ENCODE measurements around the gene METTL26. TPM values are rescaled to one million over a fixed set of nuclear protein-coding genes. Genes with fewer than 3 reads are reported as not detected.
A peak's percentile ranks its signal among the peaks of the same experiment; 100 is the strongest.

METTL26 gene
- total RNA-seq, 1 donor from 2014 or later: 73.2 TPM

DNA sequence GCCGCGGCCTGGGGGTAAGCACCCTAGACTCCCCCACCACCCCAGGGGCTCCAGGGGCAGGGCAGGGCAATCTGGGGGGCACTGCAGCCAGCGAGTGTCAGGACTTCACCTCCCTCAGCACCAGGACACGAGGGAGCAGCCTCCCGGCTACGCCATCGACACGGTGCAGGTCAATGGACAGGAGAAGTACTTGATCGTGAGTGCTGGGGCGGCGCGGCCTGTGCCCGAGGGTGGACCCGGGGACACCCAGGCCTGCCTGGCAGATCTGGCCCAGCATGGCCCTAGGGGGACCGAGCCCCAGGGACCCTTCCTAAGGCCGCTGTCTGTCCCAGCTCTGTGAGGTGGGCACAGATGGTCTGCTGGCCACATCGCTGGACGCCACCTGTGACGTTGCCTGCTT lies 36.3 kb upstream of the METTL26 start:
- Mint-ChIP-seq H3K4me3 (no peak overlapping the region), H3K27me3 (ENCODE audit: low read depth) (peaks cover 10% of the 10 kb centered on the region)

DNA sequence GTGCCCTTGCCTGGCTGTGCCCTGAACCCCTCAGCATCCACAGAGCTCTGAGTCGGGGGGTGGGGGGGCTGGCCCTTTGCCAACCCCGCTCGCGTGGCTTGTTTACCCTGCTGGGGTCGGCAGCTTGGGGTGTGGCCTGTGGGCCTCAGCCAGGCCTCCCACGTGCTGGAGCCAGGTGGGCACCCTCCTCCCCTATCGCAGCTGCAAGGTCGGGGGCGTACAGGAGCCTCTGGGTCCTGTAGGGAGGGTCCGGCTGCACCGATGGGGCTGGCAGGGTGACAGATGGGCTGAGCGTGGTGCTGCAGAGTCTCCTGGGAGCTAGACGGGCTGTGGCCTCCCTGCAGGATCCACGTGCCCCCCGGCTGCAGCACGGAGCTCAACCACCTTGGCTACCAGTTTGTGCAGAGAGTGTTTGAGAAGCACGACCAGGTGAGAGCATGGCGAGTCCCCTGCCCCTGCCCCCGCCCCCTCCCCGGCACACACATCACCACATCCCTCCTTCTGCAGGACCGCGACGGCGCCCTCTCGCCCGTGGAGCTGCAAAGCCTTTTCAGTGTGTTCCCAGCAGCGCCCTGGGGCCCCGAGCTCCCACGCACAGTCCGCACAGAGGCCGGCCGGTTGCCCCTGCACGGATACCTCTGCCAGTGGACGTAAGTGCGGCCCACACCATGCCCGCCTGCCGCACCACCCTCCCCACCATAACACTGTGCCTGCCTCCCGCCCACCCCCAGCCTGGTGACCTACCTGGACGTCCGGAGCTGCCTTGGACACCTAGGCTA lies 35.4 kb upstream of the METTL26 start:
- no peak overlapping the region for H3K4me3 Mint-ChIP-seq
- no peaks in the 10 kb centered on the region for H3K9me3 Mint-ChIP-seq
- no peak for DNase-seq (ENCODE audit: low spot score in 2 of 2, unreplicated experiment in 2 of 2)
- peaks cover 6% of the 10 kb centered on the region for H3K27me3 Mint-ChIP-seq (ENCODE audit: low read depth)
- peaks cover 2% of the 10 kb centered on the region for H3K36me3 Mint-ChIP-seq
- no peak overlapping the region for H3K27ac Mint-ChIP-seq
- TF ChIP-seq, protein P1, sequence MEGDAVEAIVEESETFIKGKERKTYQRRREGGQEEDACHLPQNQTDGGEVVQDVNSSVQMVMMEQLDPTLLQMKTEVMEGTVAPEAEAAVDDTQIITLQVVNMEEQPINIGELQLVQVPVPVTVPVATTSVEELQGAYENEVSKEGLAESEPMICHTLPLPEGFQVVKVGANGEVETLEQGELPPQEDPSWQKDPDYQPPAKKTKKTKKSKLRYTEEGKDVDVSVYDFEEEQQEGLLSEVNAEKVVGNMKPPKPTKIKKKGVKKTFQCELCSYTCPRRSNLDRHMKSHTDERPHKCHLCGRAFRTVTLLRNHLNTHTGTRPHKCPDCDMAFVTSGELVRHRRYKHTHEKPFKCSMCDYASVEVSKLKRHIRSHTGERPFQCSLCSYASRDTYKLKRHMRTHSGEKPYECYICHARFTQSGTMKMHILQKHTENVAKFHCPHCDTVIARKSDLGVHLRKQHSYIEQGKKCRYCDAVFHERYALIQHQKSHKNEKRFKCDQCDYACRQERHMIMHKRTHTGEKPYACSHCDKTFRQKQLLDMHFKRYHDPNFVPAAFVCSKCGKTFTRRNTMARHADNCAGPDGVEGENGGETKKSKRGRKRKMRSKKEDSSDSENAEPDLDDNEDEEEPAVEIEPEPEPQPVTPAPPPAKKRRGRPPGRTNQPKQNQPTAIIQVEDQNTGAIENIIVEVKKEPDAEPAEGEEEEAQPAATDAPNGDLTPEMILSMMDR (IDR thresholded peaks at IDR 0.05; ENCODE audit: unreplicated experiment): no peak
- peaks cover 5% of the 10 kb centered on the region for H3K4me1 Mint-ChIP-seq

More for the DNA sequence above, 36.3 kb upstream of the METTL26 start:
- H3K9me3 Mint-ChIP-seq: no peaks in the 10 kb centered on the region
- H3K4me1 Mint-ChIP-seq: peaks cover 5% of the 10 kb centered on the region
- peaks cover 2% of the 10 kb centered on the region for H3K36me3 Mint-ChIP-seq
- no peak for DNase-seq (ENCODE audit: low spot score in 2 of 2, unreplicated experiment in 2 of 2)
- TF ChIP-seq, protein P1 (IDR thresholded peaks at IDR 0.05; ENCODE audit: unreplicated experiment): no peak
- no peak overlapping the region for H3K27ac Mint-ChIP-seq

DNA sequence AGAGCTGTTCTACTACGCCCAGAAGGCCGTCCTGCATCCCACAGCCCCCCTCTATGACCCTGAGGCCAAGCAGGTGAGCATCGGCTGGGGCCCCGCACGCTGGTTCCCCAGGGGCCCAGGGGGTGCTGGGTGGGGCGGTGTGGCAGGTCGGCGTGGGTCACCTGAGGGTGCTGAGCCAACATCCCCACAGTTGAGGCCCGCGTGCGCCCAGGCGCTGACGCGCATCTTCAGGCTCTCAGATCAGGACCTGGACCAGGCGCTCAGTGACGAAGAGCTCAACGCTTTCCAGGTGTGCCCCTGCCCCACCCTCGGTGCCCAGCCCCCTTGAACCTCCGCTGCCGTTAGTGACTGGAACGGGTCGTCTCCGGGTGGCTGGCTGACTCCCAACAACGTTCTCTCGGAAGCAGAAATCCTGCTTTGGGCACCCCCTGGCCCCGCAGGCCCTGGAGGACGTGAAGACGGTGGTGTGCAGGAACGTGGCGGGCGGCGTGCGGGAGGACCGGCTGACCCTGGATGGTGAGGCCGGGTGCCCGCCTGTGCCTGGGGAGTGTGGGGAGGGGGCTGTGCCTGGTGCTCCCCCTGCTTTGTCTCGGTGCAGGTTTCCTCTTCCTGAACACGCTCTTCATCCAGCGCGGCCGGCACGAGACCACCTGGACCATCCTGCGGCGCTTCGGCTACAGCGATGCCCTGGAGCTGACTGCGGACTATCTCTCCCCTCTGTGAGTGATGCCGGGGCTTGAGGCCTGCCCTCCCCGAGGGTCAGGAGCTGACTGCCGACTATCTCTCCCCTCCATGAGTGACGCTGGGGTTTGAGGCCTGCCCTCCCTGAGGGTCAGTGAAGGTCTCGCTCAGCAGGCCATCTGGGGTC lies 34.6 kb upstream of the METTL26 start:
- H3K27ac Mint-ChIP-seq: no peak overlapping the region
- H3K9me3 Mint-ChIP-seq: no peaks in the 10 kb centered on the region
- DNase-seq (ENCODE audit: low spot score in 2 of 2, unreplicated experiment in 2 of 2): no peak
- peaks cover 5% of the 10 kb centered on the region for H3K27me3 Mint-ChIP-seq (ENCODE audit: low read depth)
- H3K4me3 Mint-ChIP-seq: peak overlapping the region; percentile 57
- TF ChIP-seq, protein P1 (IDR thresholded peaks at IDR 0.05; ENCODE audit: unreplicated experiment): no peak
- peaks cover 5% of the 10 kb centered on the region for H3K4me1 Mint-ChIP-seq
- H3K36me3 Mint-ChIP-seq: peaks cover 2% of the 10 kb centered on the region

GRCh38 chr16:669666-670065 lies 33.6 kb upstream of the METTL26 start:
- TF ChIP-seq, protein P1 (IDR thresholded peaks at IDR 0.05; ENCODE audit: unreplicated experiment): no peak
- no peak for DNase-seq (ENCODE audit: low spot score in 2 of 2, unreplicated experiment in 2 of 2)
- H3K4me1 Mint-ChIP-seq: peaks cover 5% of the 10 kb centered on the region
- H3K36me3 Mint-ChIP-seq: peaks cover 2% of the 10 kb centered on the region
- no peaks in the 10 kb centered on the region for H3K9me3 Mint-ChIP-seq
- H3K27ac Mint-ChIP-seq: no peak overlapping the region
- H3K27me3 Mint-ChIP-seq (ENCODE audit: low read depth): no peaks in the 10 kb centered on the region
- peak overlapping the region; percentile 57 for H3K4me3 Mint-ChIP-seq

- peaks cover 5% of the 10 kb centered on the region for H3K4me1 Mint-ChIP-seq
- H3K4me3 Mint-ChIP-seq: peak overlapping the region; percentile 74
- no peaks in the 10 kb centered on the region for H3K9me3 Mint-ChIP-seq
- H3K27me3 Mint-ChIP-seq (ENCODE audit: low read depth): no peaks in the 10 kb centered on the region
- peaks cover 2% of the 10 kb centered on the region for H3K36me3 Mint-ChIP-seq
- no peak overlapping the region for H3K27ac Mint-ChIP-seq
- TF ChIP-seq, protein P1 (IDR thresholded peaks at IDR 0.05; ENCODE audit: unreplicated experiment): no peak
- DNase-seq (ENCODE audit: low spot score in 2 of 2, unreplicated experiment in 2 of 2): no peak
Observed at GRCh38 chr16:668519-669171, 32.5 kb upstream of the METTL26 start.

Measured in mesothelial cell of epicardium (in vitro differentiated cells).